HCT116 (cell line): ENCODE measurements around the gene TMED10. TPM values are rescaled to one million over a fixed set of nuclear protein-coding genes. Genes with fewer than 3 reads are reported as not detected.

Experiments
- ATAC-seq: fragments of 200-7000 bp; cut with Tn5 transposase; 2 replicates; pipeline ENCODE4 v1.9.1; 2020; ENCODE audit warnings: mild to moderate bottlenecking, moderate library complexity
- BruUV-seq: library from RNA; stranded (reverse); fragments of 400-500 nt; replicated peaks from 2 replicates; lab custom pipeline; 2021; lab: Mats Ljungman, UMichigan
- CTCF ChIA-PET: fragments of 300-600 bp; sonication (Branson Sonifier 250); formaldehyde crosslinking; loops from one replicate; lab custom pipeline; 2021; ENCODE audit warnings: antibody characterized with exemption; lab: Charles Lee
- POLR2A ChIA-PET: fragments of 300-600, 350-600 bp; sonication (Branson Sonifier 250); formaldehyde crosslinking; loops from one replicate; lab custom pipeline; 2021; ENCODE audit warnings: antibody characterized with exemption; lab: Charles Lee
- RAD21 ChIA-PET, 2 experiments: fragments of 300-600 bp; sonication (Branson Sonifier 250); formaldehyde crosslinking; loops; one replicate each; lab custom pipeline; 2023; ENCODE audit warnings: low total read pairs in 2 of 2; ENCODE audit not compliant: uncharacterized antibody in 2 of 2, unreplicated experiment in 2 of 2, low non-redundant PET in 1 of 2; lab: Charles Lee
- DNase-seq: peaks from one replicate; pipeline ENCODE4 v3.0.0-alpha.2; 2010; ENCODE audit warnings: low read depth, low spot score
- H2AFZ ChIP-seq: fragments of 200-600 bp; shearing (Covaris generic), sonication (generic); 2 replicates; pipeline ENCODE4 v1.6.1; 2017; ENCODE audit warnings: low read depth, mixed run types, mixed read lengths, antibody characterized with exemption, low read length; ENCODE audit not compliant: poor library complexity, severe bottlenecking
- H3K27ac ChIP-seq: 2 replicates; pipeline ENCODE4 v1.5.1; 2012; ENCODE audit warnings: low read depth, low read length
- H3K27me3 ChIP-seq: fragments of 200-600 bp; sonication (generic); 2 replicates; pipeline ENCODE4 v1.6.1; 2016; ENCODE audit warnings: mixed run types, low read length, mixed read lengths; ENCODE audit not compliant: insufficient read depth
- H3K36me3 ChIP-seq, 2 experiments: fragments of 200-500 bp in 1 of 2; fragments of 200-600 bp in 1 of 2; sonication (Bioruptor generic) in 1 of 2; sonication (generic) in 1 of 2; 2 replicates each; pipeline versions ENCODE4 v1.5.1 to v1.6.1; 2014 to 2016; ENCODE audit warnings: low read length in 2 of 2, inconsistent platforms in 1 of 2, mixed read lengths in 1 of 2, mixed run types in 1 of 2; ENCODE audit not compliant: insufficient read depth in 2 of 2, control insufficient read depth in 1 of 2
- H3K4me1 ChIP-seq, 2 experiments: fragments of 200-600 bp in 1 of 2; sonication (generic) in 1 of 2; 2 replicates each; pipeline versions ENCODE4 v1.5.1 to v1.6.1; 2012 to 2017; ENCODE audit warnings: low read length in 2 of 2, inconsistent platforms in 1 of 2, mild to moderate bottlenecking in 1 of 2, mixed read lengths in 1 of 2, mixed run types in 1 of 2, moderate library complexity in 1 of 2; ENCODE audit not compliant: insufficient read depth in 2 of 2, control insufficient read depth in 1 of 2
- H3K4me2 ChIP-seq: fragments of 200-600 bp; sonication (generic); 2 replicates; pipeline ENCODE4 v1.6.1; 2017; ENCODE audit warnings: mixed run types, low read length, mixed read lengths
- H3K4me3 ChIP-seq, 2 experiments: fragments of 200-600 bp in 1 of 2; sonication (generic) in 1 of 2; replicated peaks in 1 of 2; 2 replicates each; pipeline ENCODE4 v1.5.1; 2011 to 2016; ENCODE audit warnings: low read length in 2 of 2, control low read depth in 1 of 2, low read depth in 1 of 2, mild to moderate bottlenecking in 1 of 2, mixed read lengths in 1 of 2, mixed run types in 1 of 2
- H3K79me2 ChIP-seq: fragments of 200-600 bp; sonication (generic); 2 replicates; pipeline ENCODE4 v1.6.1; 2017; ENCODE audit warnings: mild to moderate bottlenecking, mixed run types, low read length, moderate library complexity, mixed read lengths; ENCODE audit not compliant: insufficient read depth
- H3K9ac ChIP-seq: fragments of 200-600 bp; sonication (generic); 2 replicates; pipeline ENCODE4 v1.6.1; 2016; ENCODE audit warnings: low read length, mixed read lengths
- H3K9me2 ChIP-seq: fragments of 200-600 bp; sonication (generic), shearing (Covaris generic); 2 replicates; pipeline ENCODE4 v1.6.1; 2017; ENCODE audit warnings: mixed run types, mild to moderate bottlenecking, moderate library complexity; ENCODE audit not compliant: insufficient read depth
- H3K9me3 ChIP-seq, 2 experiments: fragments of 200-500 bp in 1 of 2; fragments of 200-600 bp in 1 of 2; sonication (Bioruptor generic) in 1 of 2; sonication (generic) in 1 of 2; 2 replicates each; pipeline ENCODE4 v1.6.1; 2014 to 2017; ENCODE audit warnings: low read length in 2 of 2, mixed read lengths in 2 of 2, inconsistent platforms in 1 of 2, low read depth in 1 of 2, mild to moderate bottlenecking in 1 of 2, mixed run types in 1 of 2, moderate library complexity in 1 of 2; ENCODE audit not compliant: control insufficient read depth in 1 of 2, insufficient read depth in 1 of 2
- H4K20me1 ChIP-seq: fragments of 200-600 bp; sonication (generic), shearing (Covaris generic); 2 replicates; pipeline ENCODE4 v1.6.1; 2017; ENCODE audit warnings: mixed run types, mild to moderate bottlenecking, moderate library complexity; ENCODE audit not compliant: insufficient read depth
- ATF3 ChIP-seq: IDR thresholded peaks from 2 replicates; pipeline ENCODE4 v1.6.1; 2012
- CBX3 ChIP-seq: IDR thresholded peaks from 2 replicates; pipeline ENCODE4 v1.6.1; 2012; ENCODE audit warnings: low read depth
- EGR1 ChIP-seq: IDR thresholded peaks from 2 replicates; pipeline ENCODE4 v1.6.1; 2012; ENCODE audit warnings: low read depth
- ELF1 ChIP-seq: IDR thresholded peaks from 2 replicates; pipeline ENCODE4 v1.6.1; 2012; ENCODE audit warnings: low read depth, borderline replicate concordance
- EZH2 ChIP-seq: fragments of 200-600 bp; sonication (generic); IDR thresholded peaks from 2 replicates; pipeline ENCODE4 v1.6.1; 2017; ENCODE audit warnings: antibody characterized with exemption, mixed run types
- FOSL1 ChIP-seq: IDR thresholded peaks from 2 replicates; pipeline ENCODE4 v1.6.1; 2012; ENCODE audit warnings: low read depth
- JUND ChIP-seq: IDR thresholded peaks from 2 replicates; pipeline ENCODE4 v1.6.1; 2012
- MAX ChIP-seq: IDR thresholded peaks from 2 replicates; pipeline ENCODE4 v1.6.1; 2012
- POLR2AphosphoS5 ChIP-seq: IDR thresholded peaks from 2 replicates; pipeline ENCODE4 v1.6.1; 2011; ENCODE audit warnings: mild to moderate bottlenecking, low read depth, low read length, moderate library complexity
- REST ChIP-seq: IDR thresholded peaks from 2 replicates; pipeline ENCODE4 v1.6.1; 2012; ENCODE audit warnings: low read depth
- TCF7L2 ChIP-seq: IDR thresholded peaks from 2 replicates; pipeline ENCODE4 v1.7.0; 2011; ENCODE audit warnings: borderline replicate concordance, inconsistent platforms; ENCODE audit not compliant: insufficient read depth, insufficient read length; ENCODE audit errors: extremely low read depth
- YY1 ChIP-seq: IDR thresholded peaks from 2 replicates; pipeline ENCODE4 v1.6.1; 2011; ENCODE audit warnings: low read length, low read depth, moderate library complexity, mild to moderate bottlenecking; ENCODE audit not compliant: insufficient replicate concordance; ENCODE audit errors: extremely low read depth
- ZBTB33 ChIP-seq: IDR thresholded peaks from 2 replicates; pipeline ENCODE4 v1.6.1; 2011; ENCODE audit warnings: mild to moderate bottlenecking, low read length, moderate library complexity; ENCODE audit not compliant: insufficient replicate concordance; ENCODE audit errors: extremely low read depth
- intact Hi-C: fragments of 100-400 bp; cut with micrococcal nuclease; formaldehyde crosslinking; loops from 2 replicates; pipeline ENCODE4 v1.10.0; 2022
- total RNA-seq: library from RNA; stranded (reverse); gene quantifications from one replicate; pipeline ENCODE4 v1.2.1, GENCODE V29; 2021; ENCODE audit not compliant: unreplicated experiment

TMED10 gene
- total RNA-seq, 1 experiment from 2014 or later, result 303 TPM

- POLR2A ChIA-PET, result no interaction called here
- no peaks in the 10 kb centered on the region for H3K79me2 ChIP-seq
- DNase-seq (no peak), ATAC-seq (no peak)
- no peaks in the 10 kb centered on the region for H3K27me3 ChIP-seq
- intact Hi-C loops, result no loop called here
- no peak overlapping the region for H3K4me3 ChIP-seq
- CTCF ChIA-PET, result interaction anchor here (0.7 to 4.4 kb wide), 2 partner anchors 146 to 204 kb away, joined by 6 to 27 read pairs; no protein-coding TSS in a partner anchor
- H3K4me2 ChIP-seq, result no peak overlapping the region
- no peaks in the 10 kb centered on the region for H4K20me1 ChIP-seq
- RAD21 ChIA-PET, result no interaction called here
- H3K9me3 ChIP-seq, result no peaks in the 10 kb centered on the region
- BruUV-seq, result no TSS peak
- no peak for TF ChIP-seq ATF3
- H2AFZ ChIP-seq, result no peak overlapping the region
- H3K9me2 ChIP-seq, result no peaks in the 10 kb centered on the region
- H3K36me3 ChIP-seq, result peaks cover 34 to 42% of the 10 kb centered on the region in 2 experiments
- H3K27ac ChIP-seq, result no peak overlapping the region
- H3K9ac ChIP-seq, result no peak overlapping the region
- no peaks in the 10 kb centered on the region for H3K4me1 ChIP-seq
These were observed 85.2 kb downstream of the TMED10 start for GRCh38 chr14:75091251-75091650.

GRCh38 chr14:75090353-75090752, 86.1 kb downstream of the TMED10 start:
- no peak for ATAC-seq
- CTCF ChIA-PET, result interaction anchor here (1.1 to 4.4 kb wide), 2 partner anchors 145 to 229 kb away, joined by 3 to 27 read pairs; no protein-coding TSS in a partner anchor
- intact Hi-C loops, result no loop called here
- Histone ChIP-seq H4K20me1 (no peaks in the 10 kb centered on the region), H3K9ac (no peak overlapping the region), H3K4me2 (no peak overlapping the region), H3K9me3 (no peaks in the 10 kb centered on the region), H3K36me3 (peaks cover 29 to 44% of the 10 kb centered on the region in 2 experiments), H3K27ac (no peak overlapping the region), H3K79me2 (no peaks in the 10 kb centered on the region), H3K9me2 (no peaks in the 10 kb centered on the region), H3K4me1 (no peaks in the 10 kb centered on the region), H2AFZ (no peak overlapping the region), H3K4me3 (no peak overlapping the region), H3K27me3 (no peaks in the 10 kb centered on the region)
- no peak for DNase-seq
- TF ChIP-seq POLR2AphosphoS5, result no peak
- TF ChIP-seq YY1, result no peak
- TF ChIP-seq CBX3, result no peak
- TF ChIP-seq EZH2, result no peak
- TF ChIP-seq FOSL1, result no peak
- TF ChIP-seq JUND, result no peak
- no peak for TF ChIP-seq EGR1
- no peak for TF ChIP-seq ZBTB33
- TF ChIP-seq REST, result no peak
- no peak for TF ChIP-seq TCF7L2
- TF ChIP-seq ATF3, result no peak
- TF ChIP-seq ELF1, result no peak
- no peak for TF ChIP-seq MAX
- POLR2A ChIA-PET, result no interaction called here
- RAD21 ChIA-PET, result no interaction called here
- BruUV-seq, result no TSS peak
